Suprapubic skin (tissue), 4 donors: ENCODE measurements around the gene L2HGDH. TPM values are rescaled to one million over a fixed set of nuclear protein-coding genes. Genes with fewer than 3 reads are reported as not detected.

Source experiments
- DNase-seq, 2 donors: peaks; one replicate each; pipeline ENCODE4 v3.0.0-alpha.2; 2019; ENCODE audit warnings: low spot score in 2 of 2
- H3K27ac ChIP-seq: fragments of 200-600 bp; sonication (generic); one replicate; pipeline ENCODE4 v1.5.1; 2019
- H3K27me3 ChIP-seq: fragments of 200-600 bp; sonication (generic); one replicate; pipeline ENCODE4 v1.5.1; 2019
- H3K36me3 ChIP-seq: fragments of 200-600 bp; sonication (generic); one replicate; pipeline ENCODE4 v1.5.1; 2019
- H3K4me1 ChIP-seq: fragments of 200-600 bp; sonication (generic); one replicate; pipeline ENCODE4 v1.5.1; 2019
- H3K4me3 ChIP-seq: fragments of 200-600 bp; sonication (generic); one replicate; pipeline ENCODE4 v1.5.1; 2019; ENCODE audit warnings: mild to moderate bottlenecking
- H3K9me3 ChIP-seq: fragments of 200-600 bp; sonication (generic); one replicate; pipeline ENCODE4 v1.5.1; 2019
- CTCF ChIP-seq, 2 donors: fragments of 200-600 bp in 1 of 2; fragments of 450-650 bp in 1 of 2; sonication (generic) in 1 of 2; IDR thresholded peaks; one replicate each; pipeline ENCODE4 v1.5.1; 2016 to 2019; ENCODE audit warnings: antibody characterized with exemption in 2 of 2, mild to moderate bottlenecking in 1 of 2, moderate library complexity in 1 of 2
- EP300 ChIP-seq: sonication (generic); formaldehyde crosslinking; IDR thresholded peaks from one replicate; pipeline ENCODE4 v1.6.1; 2017; ENCODE audit warnings: antibody characterized with exemption
- POLR2A ChIP-seq, 2 donors: fragments of 450-650 bp; IDR thresholded peaks; one replicate each; pipeline ENCODE4 v1.6.1; 2017; ENCODE audit warnings: antibody characterized with exemption in 2 of 2, mild to moderate bottlenecking in 2 of 2, moderate library complexity in 2 of 2
- POLR2AphosphoS5 ChIP-seq, 3 donors: sonication (generic); formaldehyde crosslinking; IDR thresholded peaks; one replicate each; pipeline ENCODE4 v1.6.1; 2017; ENCODE audit warnings: antibody characterized with exemption in 3 of 3
- WGBS: methylation state at CpG from one replicate; pipeline ENCODE4 v1.1.5; 2018; 5-methylcytosine and 5-hydroxymethylcytosine counted together
- total RNA-seq, 4 donors: library from RNA; depleted of rRNA; stranded (reverse); fragments of >200 nt; gene quantifications; one replicate each; pipeline ENCODE4 v1.1.0, GENCODE V29; 2016

L2HGDH gene
- total RNA-seq, 4 donors from 2014 or later: 6.8 to 11.0 (median 9.2) TPM

- no peak overlapping the region for H3K27ac ChIP-seq
- H3K27me3 ChIP-seq: no peaks in the 10 kb centered on the region
- H3K36me3 ChIP-seq: peaks cover 30% of the 10 kb centered on the region
- no peak for TF ChIP-seq POLR2AphosphoS5 (IDR thresholded peaks at IDR 0.05)
- no peak for TF ChIP-seq EP300
- TF ChIP-seq POLR2A (IDR thresholded peaks at IDR 0.05): no peak
- TF ChIP-seq CTCF (IDR thresholded peaks at IDR 0.05): no peak
- no peaks in the 10 kb centered on the region for H3K9me3 ChIP-seq
- peaks cover 26% of the 10 kb centered on the region for H3K4me1 ChIP-seq
- no peak for DNase-seq
- no peak overlapping the region for H3K4me3 ChIP-seq
Measured at GRCh38 chr14:50331596-50331995, 19.6 kb upstream of the L2HGDH start.

- TF ChIP-seq POLR2A (IDR thresholded peaks at IDR 0.05) (no peak), POLR2AphosphoS5 (IDR thresholded peaks at IDR 0.05) (peak in 1 of 3 donors; percentile 24), CTCF (IDR thresholded peaks at IDR 0.05) (peak; percentile 58 to 80)
- no peak for DNase-seq
- Histone ChIP-seq H3K4me1 (peaks cover 31% of the 10 kb centered on the region), H3K27ac (peak overlapping the region; percentile 79), H3K36me3 (peaks cover 19% of the 10 kb centered on the region), H3K4me3 (peak overlapping the region; percentile 25), H3K27me3 (no peaks in the 10 kb centered on the region), H3K9me3 (no peaks in the 10 kb centered on the region)
- under 1% methylated on average over 9 of the region's 9 CpGs for WGBS
Measured at GRCh38 chr14:50321009-50321660, 9.1 kb upstream of the L2HGDH start.

GRCh38 chr14:50320283-50320682, 8.3 kb upstream of the L2HGDH start:
- Histone ChIP-seq H3K9me3 (no peaks in the 10 kb centered on the region), H3K27me3 (no peaks in the 10 kb centered on the region), H3K27ac (peak overlapping the region; percentile 79), H3K4me1 (peaks cover 31% of the 10 kb centered on the region), H3K36me3 (peaks cover 15% of the 10 kb centered on the region), H3K4me3 (peak overlapping the region; percentile 25)
- DNase-seq: no peak
- 36% methylated on average over 8 of the region's 8 CpGs for WGBS
- TF ChIP-seq CTCF (IDR thresholded peaks at IDR 0.05): no peak
- no peak for TF ChIP-seq POLR2AphosphoS5 (IDR thresholded peaks at IDR 0.05)
- no peak for TF ChIP-seq EP300
- TF ChIP-seq POLR2A (IDR thresholded peaks at IDR 0.05): no peak

GRCh38 chr14:50319721-50320120, 7.7 kb upstream of the L2HGDH start:
- Histone ChIP-seq H3K27me3 (no peaks in the 10 kb centered on the region), H3K9me3 (no peaks in the 10 kb centered on the region), H3K36me3 (peaks cover 12% of the 10 kb centered on the region), H3K4me1 (peaks cover 31% of the 10 kb centered on the region), H3K4me3 (no peak overlapping the region), H3K27ac (peak overlapping the region; percentile 37)
- DNase-seq: no peak
- WGBS: 77% methylated on average over 2 of the region's 2 CpGs
- TF ChIP-seq POLR2AphosphoS5 (IDR thresholded peaks at IDR 0.05): no peak
- no peak for TF ChIP-seq EP300
- no peak for TF ChIP-seq CTCF (IDR thresholded peaks at IDR 0.05)
- TF ChIP-seq POLR2A (IDR thresholded peaks at IDR 0.05): no peak

- Histone ChIP-seq H3K27me3 (no peaks in the 10 kb centered on the region), H3K4me3 (no peak overlapping the region), H3K4me1 (peaks cover 31% of the 10 kb centered on the region), H3K9me3 (no peaks in the 10 kb centered on the region), H3K36me3 (peaks cover 7% of the 10 kb centered on the region), H3K27ac (peak overlapping the region; percentile 37)
- TF ChIP-seq CTCF (IDR thresholded peaks at IDR 0.05) (no peak), EP300 (no peak), POLR2AphosphoS5 (IDR thresholded peaks at IDR 0.05) (no peak), POLR2A (IDR thresholded peaks at IDR 0.05) (no peak)
- DNase-seq: no peak
- 77% methylated on average over 1 of the region's 1 CpG for WGBS
Measured at GRCh38 chr14:50319293-50319692, 7.3 kb upstream of the L2HGDH start.
